Measurements from ENCODE around the gene PGM5.

- TF ChIP-seq CTCF (IDR thresholded peaks at IDR 0.05) (no peak), POLR2A (IDR thresholded peaks at IDR 0.05) (no peak)
Measured at GRCh38 chr9:68513981-68514380, 157.6 kb downstream of the PGM5 start.
